Fibroblast of mammary gland (primary cell): ENCODE results near the gene R3HDM2.

Experiments used
- DNase-seq: peaks from one replicate; pipeline ENCODE4 v3.0.0-alpha.2; 2010; ENCODE audit warnings: low read depth
- H3K4me3 ChIP-seq: 2 replicates; pipeline ENCODE4 v1.5.1; 2011; ENCODE audit warnings: low read depth, mild to moderate bottlenecking, low read length, moderate library complexity; ENCODE audit not compliant: control insufficient read depth
- TF ChIP-seq, protein P1 (sequence below): conservative IDR thresholded peaks from 2 replicates; pipeline ENCODE4 v1.5.1; 2011; ENCODE audit warnings: low read depth, low read length, inconsistent platforms; ENCODE audit not compliant: control insufficient read depth, insufficient read depth

Gene R3HDM2

DNA sequence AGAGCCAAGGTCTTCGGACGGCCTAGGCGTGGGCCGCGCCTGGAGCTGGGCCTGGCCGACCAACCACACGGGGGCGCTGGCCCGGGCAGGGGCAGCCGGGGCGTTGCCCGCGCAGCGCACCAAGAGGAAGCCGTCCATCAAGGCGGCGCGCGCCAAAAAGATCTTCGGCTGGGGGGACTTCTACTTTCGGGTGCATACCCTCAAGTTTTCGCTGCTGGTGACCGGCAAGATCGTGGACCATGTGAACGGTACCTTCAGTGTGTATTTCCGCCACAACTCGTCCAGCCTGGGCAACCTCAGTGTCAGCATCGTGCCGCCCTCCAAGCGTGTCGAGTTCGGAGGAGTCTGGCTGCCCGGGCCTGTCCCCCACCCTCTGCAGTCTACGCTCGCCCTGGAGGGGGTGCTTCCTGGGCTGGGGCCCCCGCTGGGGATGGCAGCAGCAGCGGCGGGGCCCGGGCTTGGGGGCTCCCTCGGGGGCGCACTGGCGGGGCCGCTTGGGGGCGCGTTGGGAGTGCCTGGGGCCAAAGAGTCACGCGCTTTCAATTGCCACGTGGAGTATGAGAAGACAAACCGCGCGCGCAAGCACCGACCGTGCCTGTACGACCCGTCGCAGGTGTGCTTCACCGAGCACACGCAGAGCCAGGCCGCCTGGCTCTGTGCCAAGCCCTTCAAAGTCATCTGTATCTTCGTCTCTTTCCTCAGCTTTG, 205.7 kb downstream of the R3HDM2 start:
- no peak overlapping the region for H3K4me3 ChIP-seq
- DNase-seq = no peak
- TF ChIP-seq, protein P1, sequence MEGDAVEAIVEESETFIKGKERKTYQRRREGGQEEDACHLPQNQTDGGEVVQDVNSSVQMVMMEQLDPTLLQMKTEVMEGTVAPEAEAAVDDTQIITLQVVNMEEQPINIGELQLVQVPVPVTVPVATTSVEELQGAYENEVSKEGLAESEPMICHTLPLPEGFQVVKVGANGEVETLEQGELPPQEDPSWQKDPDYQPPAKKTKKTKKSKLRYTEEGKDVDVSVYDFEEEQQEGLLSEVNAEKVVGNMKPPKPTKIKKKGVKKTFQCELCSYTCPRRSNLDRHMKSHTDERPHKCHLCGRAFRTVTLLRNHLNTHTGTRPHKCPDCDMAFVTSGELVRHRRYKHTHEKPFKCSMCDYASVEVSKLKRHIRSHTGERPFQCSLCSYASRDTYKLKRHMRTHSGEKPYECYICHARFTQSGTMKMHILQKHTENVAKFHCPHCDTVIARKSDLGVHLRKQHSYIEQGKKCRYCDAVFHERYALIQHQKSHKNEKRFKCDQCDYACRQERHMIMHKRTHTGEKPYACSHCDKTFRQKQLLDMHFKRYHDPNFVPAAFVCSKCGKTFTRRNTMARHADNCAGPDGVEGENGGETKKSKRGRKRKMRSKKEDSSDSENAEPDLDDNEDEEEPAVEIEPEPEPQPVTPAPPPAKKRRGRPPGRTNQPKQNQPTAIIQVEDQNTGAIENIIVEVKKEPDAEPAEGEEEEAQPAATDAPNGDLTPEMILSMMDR = no peak

DNA sequence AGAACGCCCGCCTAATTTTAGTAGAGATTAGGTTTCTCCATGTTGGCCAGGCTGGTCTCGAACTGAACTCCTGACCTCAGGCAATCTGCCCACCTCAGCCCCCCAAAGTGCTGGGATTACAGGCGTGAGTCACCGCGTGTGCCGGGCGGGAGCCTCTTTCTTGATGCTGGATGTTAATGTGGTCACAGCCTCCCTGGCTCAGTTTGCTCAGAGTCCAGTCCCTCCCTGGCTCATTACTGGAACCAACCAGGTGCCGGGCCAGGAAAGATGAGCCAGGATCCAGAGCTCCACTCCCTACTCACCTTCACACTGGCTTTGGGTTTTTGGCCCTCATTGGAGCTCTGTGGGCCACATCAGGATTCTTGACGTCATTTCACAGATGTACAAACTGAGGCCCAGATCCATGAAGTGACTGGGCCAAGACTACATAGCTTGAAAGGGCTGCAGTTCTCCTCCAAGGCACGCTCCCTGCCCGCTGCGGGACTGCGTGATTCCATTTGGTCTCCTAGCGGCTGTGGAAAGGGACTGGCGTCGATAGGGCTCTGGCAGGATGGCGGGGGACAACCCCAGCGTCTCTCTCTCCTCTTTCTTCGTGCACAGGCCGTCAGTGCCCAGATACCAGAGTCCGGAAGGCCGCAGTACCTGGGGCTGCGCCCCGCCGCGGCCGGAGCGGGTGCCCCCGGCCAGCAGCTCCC, 206.4 kb downstream of the R3HDM2 start:
- no peak for DNase-seq
- TF ChIP-seq, protein P1 = no peak
- no peak overlapping the region for H3K4me3 ChIP-seq

DNA sequence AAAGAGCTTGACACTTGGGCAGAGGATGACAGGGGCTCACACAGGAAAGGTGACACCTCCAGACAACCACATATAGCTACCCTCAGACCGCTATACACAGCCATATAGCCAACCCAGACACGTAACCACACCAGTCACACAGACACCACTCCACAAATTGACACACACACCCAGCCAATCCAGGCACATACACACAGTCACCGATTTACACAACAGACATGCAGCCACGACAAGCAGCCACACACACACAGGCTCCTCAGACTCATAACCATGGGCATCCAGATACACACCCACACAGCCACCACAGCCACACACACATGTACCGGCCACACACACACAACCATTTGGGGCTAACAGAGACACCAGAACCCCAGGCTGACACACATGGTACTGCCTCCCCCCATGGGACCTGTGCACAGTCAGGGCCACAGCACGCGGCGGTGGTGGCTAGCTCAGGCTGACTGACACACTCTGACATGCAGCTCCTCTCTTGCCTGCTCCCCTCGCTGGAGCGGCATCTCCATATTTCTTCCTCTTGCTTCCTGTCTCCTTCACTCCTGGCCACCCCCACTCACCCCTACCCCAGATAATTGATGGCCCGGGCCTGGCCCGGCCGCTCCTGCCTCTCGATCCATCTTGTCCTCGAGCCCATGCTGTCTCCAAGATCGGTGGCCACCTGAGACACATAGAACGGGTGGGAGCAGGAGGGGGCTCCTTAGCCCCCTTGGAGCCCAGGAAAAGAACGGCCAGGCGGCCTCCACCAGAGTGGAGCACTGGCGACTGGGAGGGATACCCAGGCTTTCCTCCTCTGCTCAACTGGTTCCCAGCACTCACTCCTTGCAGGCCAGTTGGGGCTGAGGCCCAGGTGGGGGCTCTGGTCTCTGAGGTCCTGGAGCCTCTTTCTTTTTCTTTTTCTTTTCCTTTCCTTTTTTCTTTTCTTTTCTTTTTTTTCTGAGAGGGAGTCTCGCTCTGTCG, 207.4 kb downstream of the R3HDM2 start:
- TF ChIP-seq, protein P1 = no peak
- no peak for DNase-seq
- H3K4me3 ChIP-seq = no peak overlapping the region

- no peak for DNase-seq
- no peak overlapping the region for H3K4me3 ChIP-seq
- TF ChIP-seq, protein P1 = no peak
Measured at GRCh38 chr12:57222286-57223190, 208.3 kb downstream of the R3HDM2 start.

DNA sequence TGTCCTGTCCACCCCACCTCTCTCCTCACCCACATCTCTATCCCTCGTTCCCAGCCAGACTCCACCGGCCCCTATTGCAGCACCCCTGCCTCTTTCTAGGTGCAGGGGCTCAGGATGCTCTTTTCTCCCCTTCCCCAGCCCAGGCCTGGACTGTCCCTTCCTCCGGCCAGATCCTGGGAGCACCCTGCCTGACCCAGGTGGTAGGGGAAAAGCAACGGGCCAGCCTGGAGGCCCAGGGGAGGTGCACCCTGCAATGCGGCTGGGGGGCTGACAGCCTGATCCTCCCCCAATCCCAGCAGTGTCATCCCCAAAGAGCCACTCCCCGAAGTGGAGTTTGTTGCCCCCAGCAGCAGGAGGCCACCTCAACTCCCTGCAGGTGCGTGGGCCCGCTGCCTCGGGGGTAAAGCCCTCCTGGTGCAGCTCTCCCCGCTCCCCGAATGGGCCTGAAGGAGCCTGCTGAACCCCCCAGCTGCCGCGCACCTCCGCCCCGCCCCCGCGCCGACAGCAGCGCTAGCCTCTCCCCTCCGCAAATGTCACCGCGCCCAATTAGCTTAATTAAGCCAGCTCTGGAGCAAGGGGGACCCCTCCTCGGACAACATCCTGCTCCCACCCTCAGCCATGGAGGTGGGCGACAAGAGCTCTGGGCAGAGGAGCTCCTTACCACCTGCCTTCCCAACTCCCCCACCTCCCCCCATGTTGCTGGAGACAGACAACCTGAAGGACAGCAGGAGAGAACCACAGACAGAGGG, 209.5 kb downstream of the R3HDM2 start:
- TF ChIP-seq, protein P1 = no peak
- DNase-seq = no peak
- H3K4me3 ChIP-seq = no peak overlapping the region
